HG03175 (cell line): ENCODE measurements around the gene MND1.
A peak's percentile ranks its signal among the peaks of the same experiment; 100 is the strongest.

Experiments used
- ATAC-seq: cut with Tn5 transposase; IDR thresholded peaks from one replicate; pipeline ENCODE4 v1.9.1; 2021; ENCODE audit warnings: mild to moderate bottlenecking, moderate library complexity; ENCODE audit not compliant: unreplicated experiment

Gene MND1

GRCh38 chr4:153344131-153345011 is at the start of gene MND1:
MND1 (plus strand) TSS chr4:153344688; CDS start chr4:153344738, 50 bp downstream.
- peak; percentile 82 for ATAC-seq

GRCh38 chr4:153295131-153295755 is 49.2 kb upstream of the MND1 start:
- ATAC-seq: no peak

DNA sequence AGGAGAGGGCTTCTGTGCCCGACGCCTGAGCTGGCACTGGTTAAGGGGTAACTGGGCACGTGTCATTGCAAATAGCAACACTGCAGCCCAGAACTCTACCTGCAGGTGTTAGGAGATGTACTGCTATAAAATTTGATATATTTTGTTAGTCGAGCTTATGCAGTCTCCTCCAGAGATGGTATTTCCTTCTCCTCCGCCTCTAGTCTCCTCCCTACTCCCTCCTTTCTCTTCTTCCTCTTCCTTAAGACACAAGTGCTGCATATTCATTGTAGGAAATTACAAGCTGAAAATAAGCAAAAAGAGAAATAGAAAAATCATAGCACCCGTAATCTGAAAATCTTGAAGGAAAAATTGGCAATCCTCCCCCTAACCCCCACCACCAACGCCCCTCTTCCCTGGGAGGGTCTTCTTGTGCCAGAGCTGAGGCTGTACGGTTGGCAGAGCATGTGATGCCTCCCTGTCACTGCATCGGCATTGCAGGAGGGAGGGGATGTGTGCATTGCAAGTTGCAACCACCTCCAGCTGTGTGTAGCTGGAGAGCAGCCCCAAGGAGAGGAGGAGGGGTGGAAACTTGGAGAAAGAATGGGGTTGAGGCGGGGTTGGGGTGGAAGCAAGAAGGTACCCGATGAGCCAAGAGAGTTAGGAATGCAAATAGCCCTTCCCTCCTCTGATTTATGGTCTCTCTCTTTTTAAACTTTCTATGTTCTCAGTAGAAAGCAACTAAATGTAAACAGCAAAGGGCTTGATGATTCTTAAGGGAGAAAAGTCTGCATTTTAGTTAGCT is 48.3 kb upstream of the MND1 start:
- ATAC-seq: no peak

GRCh38 chr4:153297116-153297515 is 47.4 kb upstream of the MND1 start:
- no peak for ATAC-seq

DNA sequence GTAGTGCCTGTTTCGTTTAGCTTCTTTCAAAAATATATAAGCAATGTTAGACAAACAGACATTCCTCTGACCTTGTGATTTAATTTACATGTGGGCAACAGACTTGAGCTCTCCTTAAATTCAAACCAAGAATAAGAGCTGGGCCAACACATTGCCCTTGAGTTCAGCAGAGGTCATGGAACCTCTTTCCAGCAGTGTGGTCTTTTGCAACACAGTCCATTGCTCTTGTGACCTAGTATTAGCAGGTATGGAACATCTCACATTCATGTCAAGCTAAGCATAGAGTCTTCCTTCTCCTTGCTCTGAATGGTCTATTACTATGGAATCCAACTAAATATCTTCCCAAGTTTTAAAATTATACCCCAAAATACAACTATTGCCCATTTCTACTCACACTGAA is 33.7 kb upstream of the MND1 start:
- ATAC-seq: no peak

DNA sequence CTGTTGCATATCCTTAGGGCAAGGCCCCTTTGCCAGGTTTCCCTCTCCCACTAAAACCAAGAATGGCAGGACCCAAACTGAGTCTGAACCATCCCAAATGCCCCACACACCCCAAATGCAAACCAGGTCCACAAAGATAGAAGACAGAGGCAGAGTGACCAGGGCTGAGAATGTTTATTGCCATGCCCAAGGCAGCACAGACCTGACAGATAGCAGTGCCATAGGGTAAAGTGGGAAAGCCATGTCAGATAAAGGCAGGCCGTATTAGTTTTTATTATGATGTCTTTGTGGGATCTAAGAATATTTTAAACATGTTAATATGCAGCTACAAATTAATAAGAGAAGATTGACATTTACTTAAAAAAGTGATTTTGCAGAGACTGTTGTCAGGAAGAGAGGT is 29.6 kb upstream of the MND1 start:
- ATAC-seq: no peak

DNA sequence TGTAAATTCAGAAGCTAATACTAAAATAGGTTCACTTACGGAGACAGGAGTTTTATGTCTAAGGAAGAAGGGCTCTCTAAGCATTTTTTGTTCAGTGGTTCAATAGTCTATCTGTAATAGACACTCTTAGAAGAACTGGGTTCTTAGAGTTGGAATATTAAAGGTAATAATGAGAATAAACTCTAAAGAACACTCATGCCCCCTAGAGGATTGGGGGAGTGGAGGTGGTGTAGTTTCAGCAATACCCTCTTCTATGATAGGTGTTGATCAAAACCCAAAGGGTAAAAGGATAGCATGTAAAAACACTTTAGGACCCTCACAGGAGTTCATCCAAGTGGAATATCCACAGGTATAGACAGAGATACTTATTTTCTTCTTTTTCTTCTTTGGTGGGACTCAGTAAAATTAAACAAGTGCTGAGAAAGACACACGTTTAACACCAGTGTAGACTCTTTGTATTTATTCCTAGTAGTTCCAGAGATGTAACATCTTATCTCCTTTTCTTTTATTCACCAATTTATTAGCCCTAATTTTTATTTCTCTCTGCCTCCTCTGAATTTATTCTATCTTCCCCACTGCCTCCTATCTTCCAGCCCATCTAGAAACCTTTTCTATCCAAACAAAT is 25.7 kb upstream of the MND1 start:
- ATAC-seq: peak; percentile 55

- ATAC-seq: no peak
These were observed 21.7 kb upstream of the MND1 start for GRCh38 chr4:153322791-153323190.

GRCh38 chr4:153324046-153324445 is 20.4 kb upstream of the MND1 start:
- ATAC-seq: no peak

- no peak for ATAC-seq
These were observed 18.9 kb upstream of the MND1 start for GRCh38 chr4:153325558-153325957.

DNA sequence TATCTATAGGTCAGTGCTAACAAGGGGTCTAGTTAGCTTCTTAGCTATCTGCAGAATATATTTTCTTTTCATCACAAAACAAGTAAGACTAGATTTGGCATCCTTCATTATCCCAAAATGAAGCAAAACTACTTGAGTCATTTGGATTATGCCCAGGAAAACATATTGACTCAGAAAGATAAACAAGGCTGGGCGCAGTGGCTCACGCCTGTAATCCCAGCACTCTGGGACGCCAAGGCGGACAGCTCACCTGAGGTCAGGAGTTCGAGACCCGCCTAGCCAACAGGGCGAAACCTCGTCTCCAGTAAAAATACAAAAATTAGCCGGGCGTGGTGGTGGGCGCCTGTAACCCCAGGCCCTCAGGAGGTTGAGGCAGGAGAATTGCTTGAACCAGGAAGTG is 18.0 kb upstream of the MND1 start:
- ATAC-seq: no peak

GRCh38 chr4:153327247-153327646 is 17.2 kb upstream of the MND1 start:
- no peak for ATAC-seq

DNA sequence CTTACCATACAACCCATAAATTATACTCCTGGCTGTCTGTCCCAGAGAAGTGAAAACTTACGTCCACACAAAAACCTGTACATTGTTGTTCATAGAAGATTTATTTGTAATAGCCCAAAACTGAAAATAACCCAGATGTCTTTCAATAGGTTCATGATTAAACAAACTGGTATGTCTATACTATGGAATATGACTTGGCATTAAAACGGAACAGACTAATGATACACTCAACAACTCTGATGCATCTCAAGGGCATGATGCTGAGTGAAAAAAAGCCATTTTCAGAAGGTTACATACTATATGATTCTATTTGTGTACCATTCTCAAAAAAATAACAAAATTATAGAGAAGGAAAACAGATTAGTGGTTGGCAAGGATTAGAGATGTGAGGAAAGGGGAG is 11.6 kb upstream of the MND1 start:
- no peak for ATAC-seq

GRCh38 chr4:153333874-153334273 is 10.6 kb upstream of the MND1 start:
- ATAC-seq: no peak

- ATAC-seq: no peak
These were observed 8.8 kb upstream of the MND1 start for GRCh38 chr4:153335665-153336064.

- ATAC-seq: no peak
These were observed 6.8 kb upstream of the MND1 start for GRCh38 chr4:153337686-153338085.

DNA sequence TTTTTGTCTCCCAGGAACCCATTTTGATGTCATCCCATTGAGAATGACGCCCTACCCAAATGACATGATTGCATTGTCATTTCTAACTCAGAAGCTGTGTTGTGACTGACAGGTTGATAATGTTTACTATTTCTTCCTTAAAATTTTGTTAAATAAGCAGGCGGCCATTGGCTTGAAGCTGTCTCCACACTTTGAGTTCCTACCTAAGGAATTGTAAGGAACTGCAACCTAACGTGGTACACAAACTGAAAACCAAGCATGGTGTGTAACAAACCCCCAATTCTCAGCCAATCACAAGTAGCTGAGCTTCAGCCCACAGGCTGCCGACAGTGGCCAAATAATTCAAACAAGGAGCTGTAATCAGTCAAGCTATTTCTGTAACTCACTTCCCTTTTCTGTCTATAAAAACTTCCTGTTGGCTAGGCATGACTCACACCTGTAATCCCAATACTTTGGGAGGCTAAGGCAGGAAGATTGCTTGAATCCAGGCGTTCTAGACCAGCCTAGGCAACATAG is 2.9 kb upstream of the MND1 start:
- ATAC-seq: no peak

GRCh38 chr4:153342751-153343552 is 1.5 kb upstream of the MND1 start:
- ATAC-seq: no peak

DNA sequence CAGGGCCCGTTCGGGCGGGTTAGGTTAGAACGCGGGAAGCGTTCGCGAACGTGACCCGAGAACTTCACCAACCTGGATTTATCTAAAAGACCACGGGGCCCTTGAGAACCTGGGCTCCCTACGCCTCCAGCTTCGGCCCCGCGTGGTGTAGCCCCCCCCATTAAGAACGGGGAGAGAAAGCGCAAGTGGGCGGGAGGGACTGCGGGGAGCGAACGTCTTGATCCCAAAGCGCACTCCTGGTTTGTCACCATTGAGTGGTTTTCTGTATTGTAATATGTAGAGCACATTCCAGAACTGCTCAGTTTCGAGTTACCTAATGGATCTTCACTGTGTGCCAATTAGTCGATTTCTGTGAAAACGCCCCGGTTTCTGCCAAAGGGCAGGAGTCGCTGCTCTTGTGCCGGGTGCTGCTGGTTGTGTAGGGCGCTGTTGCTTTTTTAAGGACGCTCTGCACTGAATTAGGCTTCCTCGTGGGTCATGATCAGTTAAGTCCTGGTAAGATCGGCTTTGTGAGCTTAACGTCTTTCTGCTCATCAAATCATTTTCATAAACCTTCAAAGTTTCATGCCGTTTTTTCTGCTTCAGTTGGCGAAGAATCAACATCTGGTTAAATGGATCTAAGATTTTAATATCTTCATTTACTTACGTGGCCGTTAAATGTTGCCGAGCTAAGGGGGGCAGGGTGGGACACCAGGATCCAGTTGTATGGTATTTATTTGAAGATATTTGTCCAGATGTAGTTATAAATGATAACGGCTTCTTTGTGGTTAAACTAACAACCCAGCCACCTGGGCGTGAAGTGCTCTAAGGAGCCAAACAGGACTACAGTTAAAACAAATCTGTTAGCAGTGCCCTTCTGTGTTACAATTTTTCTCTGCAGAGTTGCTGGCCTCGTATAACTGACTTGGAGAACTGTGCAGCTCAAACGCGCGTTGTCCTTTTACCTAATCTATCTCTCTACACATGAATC is 809 bp downstream of the MND1 start:
- peak; percentile 55 for ATAC-seq
